K562 (cell line): Measurements from ENCODE around the gene AMOTL1. TPM values are rescaled to one million over a fixed set of nuclear protein-coding genes. Genes with fewer than 3 reads are reported as not detected.

Source experiments
- DDX20 ChIP-seq: fragments of 450-650 bp; IDR thresholded peaks from 2 replicates; pipeline ENCODE4 v1.6.1; 2016; ENCODE audit warnings: missing genetic modification characterization, low read depth, mild to moderate bottlenecking, missing compliant biosample characterization, moderate library complexity
- DMBX1 ChIP-seq: fragments of 250-450 bp; sonication (Bioruptor Pico); IDR thresholded peaks from 2 replicates; pipeline ENCODE4 v1.8.0; 2022; ENCODE audit warnings: inconsistent platforms, mild to moderate bottlenecking, moderate library complexity, borderline replicate concordance
- GATA2 ChIP-seq: sonication (generic); formaldehyde crosslinking; IDR thresholded peaks from 2 replicates; pipeline ENCODE4 v1.4.0; 2020; ENCODE audit warnings: mild to moderate bottlenecking, missing genetic modification reagents
- IFI16 ChIP-seq: fragments of 250-450 bp; sonication (Bioruptor Pico); IDR thresholded peaks from 2 replicates; pipeline ENCODE4 v2.1.2; 2022; ENCODE audit warnings: mild to moderate bottlenecking, inconsistent platforms
- NFIC ChIP-seq: fragments of 450-650 bp; IDR thresholded peaks from 2 replicates; pipeline ENCODE4 v1.6.1; 2017; ENCODE audit warnings: mild to moderate bottlenecking, inconsistent platforms
- TBL1XR1 ChIP-seq, 2 experiments: IDR thresholded peaks; 2 replicates each; pipeline ENCODE4 v1.6.1; 2012; ENCODE audit warnings: improper control_type of control experiment in 2 of 2, low read length in 2 of 2, mild to moderate bottlenecking in 1 of 2
- XRCC4 ChIP-seq: IDR thresholded peaks from one replicate; pipeline ENCODE4 v1.6.1; 2011; ENCODE audit not compliant: insufficient read depth, insufficient read length; ENCODE audit errors: extremely low read depth
- polyA plus RNA-seq, 8 experiments: library from polyadenylated mRNA; depleted of rRNA in 4 of 8; stranded (reverse) in 5 of 8; unstranded in 3 of 8; fragments of >200 nt; fragmentation: Nextera tagmentation in 2 of 8; fragmentation: Illumina TruSeq in 1 of 8; extraction: Ambion mirVana in 2 of 8; extraction: Trizol in 1 of 8; gene quantifications; 2 replicates each; pipeline versions ENCODE4 v1.2.1 to v1.2.3, GENCODE V29; 2011 to 2014; ENCODE audit warnings: inconsistent platforms in 1 of 8, missing spikeins in 1 of 8
- total RNA-seq, 7 experiments: library from RNA; depleted of rRNA in 6 of 7; stranded (reverse); fragments of >200 nt in 6 of 7; fragmentation: Illumina TruSeq in 2 of 7; extraction: Trizol in 2 of 7; gene quantifications; 2 replicates each; pipeline versions ENCODE4 v1.2.1 to v1.2.3, GENCODE V29; 2011 to 2021; ENCODE audit warnings: low replicate concordance in 1 of 7
- TF ChIP-seq, protein P1 (sequence below): sonication (generic); IDR thresholded peaks from 2 replicates; pipeline ENCODE4 v1.6.1; 2016
- TF ChIP-seq, protein P2 (sequence below): fragments of 450-650 bp; IDR thresholded peaks from 2 replicates; pipeline ENCODE4 v1.6.1; 2017; ENCODE audit warnings: antibody characterized with exemption, mild to moderate bottlenecking

Gene AMOTL1
- total and polyA plus RNA-seq, 9 of the 15 experiments (the other 6 are each of a cell fraction or from before 2014, with no cell fraction given), result 4.0 to 35.4 (median 14.0) TPM

DNA sequence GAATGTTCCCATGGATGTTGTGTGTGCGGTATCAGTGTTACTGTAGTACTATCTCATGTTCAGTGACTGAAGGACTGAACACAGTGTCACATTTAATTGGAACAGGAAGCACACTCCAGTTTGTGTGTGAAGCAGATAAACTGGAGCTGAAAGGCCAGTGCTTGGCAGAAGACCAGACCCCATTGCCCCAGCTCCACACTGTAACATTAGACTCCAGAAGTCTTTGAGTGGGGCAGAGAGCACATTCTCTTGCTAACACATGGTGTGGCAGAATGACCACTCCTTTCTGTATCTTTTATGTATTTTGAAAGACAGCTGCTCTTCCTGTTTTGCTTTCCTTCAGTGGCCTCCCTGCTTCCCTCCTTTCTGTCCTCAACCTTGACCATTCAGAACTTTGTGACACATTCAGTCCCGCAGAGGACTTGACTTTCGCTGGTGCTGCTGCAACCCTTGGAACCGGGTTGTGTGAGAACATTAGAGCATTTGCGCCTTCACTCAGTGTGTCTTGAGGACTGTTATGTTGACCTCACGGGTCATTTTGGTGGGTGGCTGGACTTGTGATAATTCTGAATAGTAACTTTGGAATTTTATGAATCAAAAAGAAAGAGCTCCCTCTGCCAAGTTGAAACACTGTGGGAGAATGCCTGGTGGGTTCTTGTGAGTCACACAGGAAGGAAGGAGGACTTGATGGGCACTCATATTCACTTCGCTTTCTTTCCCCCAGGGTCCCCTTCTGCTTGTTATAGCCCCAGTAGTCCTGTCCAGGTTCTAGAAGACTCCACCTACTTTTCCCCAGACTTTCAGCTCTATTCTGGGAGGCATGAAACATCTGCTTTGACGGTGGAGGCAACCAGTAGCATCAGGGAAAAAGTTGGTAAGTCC, 26.4 kb downstream of the AMOTL1 start (continued):
- TF ChIP-seq, protein P1, sequence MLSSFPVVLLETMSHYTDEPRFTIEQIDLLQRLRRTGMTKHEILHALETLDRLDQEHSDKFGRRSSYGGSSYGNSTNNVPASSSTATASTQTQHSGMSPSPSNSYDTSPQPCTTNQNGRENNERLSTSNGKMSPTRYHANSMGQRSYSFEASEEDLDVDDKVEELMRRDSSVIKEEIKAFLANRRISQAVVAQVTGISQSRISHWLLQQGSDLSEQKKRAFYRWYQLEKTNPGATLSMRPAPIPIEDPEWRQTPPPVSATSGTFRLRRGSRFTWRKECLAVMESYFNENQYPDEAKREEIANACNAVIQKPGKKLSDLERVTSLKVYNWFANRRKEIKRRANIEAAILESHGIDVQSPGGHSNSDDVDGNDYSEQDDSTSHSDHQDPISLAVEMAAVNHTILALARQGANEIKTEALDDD, result peak; percentile 63; the same call in 1 of the 2 replicates
- TF ChIP-seq, protein P2, sequence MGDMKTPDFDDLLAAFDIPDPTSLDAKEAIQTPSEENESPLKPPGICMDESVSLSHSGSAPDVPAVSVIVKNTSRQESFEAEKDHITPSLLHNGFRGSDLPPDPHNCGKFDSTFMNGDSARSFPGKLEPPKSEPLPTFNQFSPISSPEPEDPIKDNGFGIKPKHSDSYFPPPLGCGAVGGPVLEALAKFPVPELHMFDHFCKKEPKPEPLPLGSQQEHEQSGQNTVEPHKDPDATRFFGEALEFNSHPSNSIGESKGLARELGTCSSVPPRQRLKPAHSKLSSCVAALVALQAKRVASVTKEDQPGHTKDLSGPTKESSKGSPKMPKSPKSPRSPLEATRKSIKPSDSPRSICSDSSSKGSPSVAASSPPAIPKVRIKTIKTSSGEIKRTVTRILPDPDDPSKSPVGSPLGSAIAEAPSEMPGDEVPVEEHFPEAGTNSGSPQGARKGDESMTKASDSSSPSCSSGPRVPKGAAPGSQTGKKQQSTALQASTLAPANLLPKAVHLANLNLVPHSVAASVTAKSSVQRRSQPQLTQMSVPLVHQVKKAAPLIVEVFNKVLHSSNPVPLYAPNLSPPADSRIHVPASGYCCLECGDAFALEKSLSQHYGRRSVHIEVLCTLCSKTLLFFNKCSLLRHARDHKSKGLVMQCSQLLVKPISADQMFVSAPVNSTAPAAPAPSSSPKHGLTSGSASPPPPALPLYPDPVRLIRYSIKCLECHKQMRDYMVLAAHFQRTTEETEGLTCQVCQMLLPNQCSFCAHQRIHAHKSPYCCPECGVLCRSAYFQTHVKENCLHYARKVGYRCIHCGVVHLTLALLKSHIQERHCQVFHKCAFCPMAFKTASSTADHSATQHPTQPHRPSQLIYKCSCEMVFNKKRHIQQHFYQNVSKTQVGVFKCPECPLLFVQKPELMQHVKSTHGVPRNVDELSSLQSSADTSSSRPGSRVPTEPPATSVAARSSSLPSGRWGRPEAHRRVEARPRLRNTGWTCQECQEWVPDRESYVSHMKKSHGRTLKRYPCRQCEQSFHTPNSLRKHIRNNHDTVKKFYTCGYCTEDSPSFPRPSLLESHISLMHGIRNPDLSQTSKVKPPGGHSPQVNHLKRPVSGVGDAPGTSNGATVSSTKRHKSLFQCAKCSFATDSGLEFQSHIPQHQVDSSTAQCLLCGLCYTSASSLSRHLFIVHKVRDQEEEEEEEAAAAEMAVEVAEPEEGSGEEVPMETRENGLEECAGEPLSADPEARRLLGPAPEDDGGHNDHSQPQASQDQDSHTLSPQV, result no peak; the same call in 1 of the 2 replicates
- no peak for TF ChIP-seq XRCC4
- peak in 1 of 2 experiments; percentile 31; a peak in 1 of 4 replicates for TF ChIP-seq TBL1XR1 (IDR thresholded peaks at IDR 0.05; ENCODE audit: low read length in 2 of 2)
- peak; percentile 77 for TF ChIP-seq NFIC
- no peak for TF ChIP-seq DDX20 (tag)
- TF ChIP-seq DMBX1 (CRISPR knock-in tag), result peak; percentile 14; the same call in 1 of the 2 replicates
- TF ChIP-seq IFI16, result no peak
- no peak for TF ChIP-seq GATA2 (CRISPR knock-in tag)
